GM21423 (cell line): ENCODE measurements around the gene SPATA31C1.
"Not testable (repeated sequence)": the region's sequence is repeated elsewhere in the genome, so short reads cannot be mapped to it uniquely, and the experiment has no call there.

Source experiments
- ATAC-seq: cut with Tn5 transposase; IDR thresholded peaks from one replicate; pipeline ENCODE4 v1.9.1; 2021; ENCODE audit warnings: mild to moderate bottlenecking, moderate library complexity; ENCODE audit not compliant: unreplicated experiment

The SPATA31C1 gene

DNA sequence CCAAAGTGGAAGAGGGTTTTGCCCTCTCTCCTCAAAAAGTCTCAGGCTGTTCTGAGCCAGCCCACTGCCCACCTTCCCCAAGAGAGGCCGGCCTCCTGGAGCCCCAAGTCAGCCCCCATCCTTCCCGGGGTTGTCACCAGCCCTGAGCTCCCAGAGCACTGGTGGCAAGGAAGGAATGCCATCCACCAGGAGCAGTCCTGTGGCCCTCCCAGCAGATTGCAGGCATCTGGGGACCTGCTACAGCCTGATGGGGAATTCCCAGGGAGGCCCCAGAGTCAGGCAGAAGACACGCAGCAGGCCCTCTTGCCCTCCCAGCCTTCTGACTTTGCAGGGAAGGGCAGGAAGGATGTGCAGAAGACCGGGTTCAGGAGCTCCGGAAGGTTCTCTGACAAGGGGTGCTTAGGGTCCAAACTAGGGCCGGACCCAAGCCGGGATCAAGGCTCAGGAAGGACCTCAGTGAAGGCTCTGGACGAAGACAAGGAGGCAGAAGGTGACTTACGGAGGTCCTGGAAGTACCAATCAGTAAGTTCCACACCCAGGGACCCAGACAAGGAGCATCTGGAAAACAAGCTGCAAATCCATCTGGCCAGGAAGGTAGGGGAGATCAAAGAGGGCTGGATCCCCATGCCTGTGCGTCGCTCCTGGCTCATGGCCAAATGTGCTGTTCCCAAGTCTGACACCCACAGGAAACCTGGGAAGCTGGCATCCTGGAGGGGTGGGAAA lies 31.4 kb upstream of the SPATA31C1 start:
- no peak for ATAC-seq

- no peak for ATAC-seq
These were observed 30.7 kb upstream of the SPATA31C1 start for GRCh38 chr9:87886933-87887505.

DNA sequence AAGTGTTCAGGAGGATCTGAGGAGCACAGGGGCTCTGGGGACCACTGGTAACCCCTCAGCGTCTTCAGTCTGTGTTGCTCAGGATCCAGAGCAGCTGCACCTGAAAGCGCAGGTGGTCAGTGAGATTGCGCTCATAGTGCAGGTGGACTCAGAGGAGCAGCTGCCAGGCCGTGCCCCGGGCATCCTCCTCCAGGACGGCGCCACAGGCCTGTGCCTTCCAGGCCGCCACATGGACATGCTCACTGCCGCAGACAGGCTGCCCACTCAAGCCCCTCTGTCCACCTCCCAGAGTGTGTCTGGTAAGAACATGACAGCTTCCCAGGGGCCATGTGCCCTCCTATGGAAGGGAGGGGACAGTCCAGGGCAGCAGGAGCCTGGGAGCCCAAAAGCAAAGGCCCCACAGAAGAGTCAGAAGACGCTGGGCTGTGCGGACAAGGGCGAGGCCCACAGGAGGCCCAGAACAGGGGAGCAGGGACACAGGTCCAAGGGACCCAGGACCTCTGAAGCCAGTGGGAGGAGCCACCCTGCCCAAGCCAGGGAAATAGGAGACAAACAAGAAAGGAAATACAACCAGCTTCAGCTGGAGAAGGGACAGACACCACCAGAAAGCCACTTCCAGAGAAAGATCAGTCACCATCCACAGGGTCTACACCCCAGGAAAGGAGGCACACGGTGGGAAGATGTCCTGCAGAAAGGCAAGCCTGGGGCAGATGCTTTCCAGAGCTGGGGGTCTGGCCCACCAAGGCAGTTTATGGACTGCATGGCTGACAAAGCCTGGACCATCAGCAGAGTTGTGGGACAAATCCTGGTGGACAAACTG lies 29.9 kb upstream of the SPATA31C1 start:
- no peak for ATAC-seq

- ATAC-seq, result no peak
These were observed 29.3 kb upstream of the SPATA31C1 start for GRCh38 chr9:87888501-87888900.

DNA sequence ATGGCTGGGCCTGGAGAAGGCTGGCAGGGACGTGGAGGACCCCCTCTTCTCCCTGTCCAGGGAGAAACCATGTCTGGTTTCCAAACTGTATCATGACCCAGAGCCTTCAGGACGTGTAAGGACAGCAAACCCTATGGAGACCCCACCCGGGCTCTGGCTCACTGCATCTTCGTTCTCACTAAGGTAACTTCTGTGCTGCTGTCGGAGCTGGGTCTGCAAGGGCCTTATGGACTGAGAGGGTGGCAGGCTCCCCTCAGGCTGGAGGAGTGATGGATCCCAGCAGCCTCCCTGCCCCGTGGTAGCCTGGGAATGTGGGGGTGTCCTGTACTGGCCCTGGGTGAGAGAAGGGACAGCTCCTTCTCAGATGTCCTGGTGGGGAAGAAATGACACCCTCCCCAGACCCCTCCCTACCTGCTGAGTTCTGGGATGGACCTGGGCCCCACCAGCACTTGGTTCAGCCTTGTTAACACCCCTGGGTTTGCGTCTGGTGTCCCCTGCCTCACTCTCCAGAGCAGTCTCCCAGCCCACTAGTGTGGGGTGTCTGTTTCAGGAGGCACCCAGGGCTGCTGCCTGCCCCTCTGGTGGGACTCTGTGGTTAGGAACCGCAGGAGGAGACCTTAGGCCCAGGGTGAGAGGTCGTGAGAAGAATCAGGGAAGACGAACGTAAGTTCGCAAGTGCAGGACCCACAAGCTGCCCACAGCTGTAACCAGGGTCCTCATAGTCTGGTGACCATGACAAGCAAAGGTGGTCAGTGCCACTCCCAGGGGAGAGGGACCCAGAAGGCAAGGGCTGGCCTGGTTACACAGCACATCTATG lies 28.5 kb upstream of the SPATA31C1 start:
- ATAC-seq, result no peak

DNA sequence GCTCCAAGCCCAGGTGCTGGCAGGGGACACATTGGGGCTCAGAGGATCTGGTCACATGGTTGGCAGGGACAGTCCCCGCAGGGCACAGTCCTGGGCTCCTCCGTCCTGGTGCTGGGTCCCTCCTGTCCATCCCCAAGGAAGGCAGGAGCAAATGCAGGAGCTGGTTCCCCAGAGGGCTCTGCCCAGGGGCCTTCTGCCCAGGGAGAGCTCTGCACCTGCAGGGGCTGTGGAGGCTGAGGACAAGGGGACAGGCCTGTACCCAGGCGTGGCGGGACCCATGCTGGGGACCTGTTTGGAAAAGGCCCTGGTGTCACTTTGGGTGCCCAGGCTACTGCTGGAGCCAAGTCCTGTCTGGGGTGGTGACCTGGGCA lies 27.9 kb upstream of the SPATA31C1 start:
- ATAC-seq, result no peak

DNA sequence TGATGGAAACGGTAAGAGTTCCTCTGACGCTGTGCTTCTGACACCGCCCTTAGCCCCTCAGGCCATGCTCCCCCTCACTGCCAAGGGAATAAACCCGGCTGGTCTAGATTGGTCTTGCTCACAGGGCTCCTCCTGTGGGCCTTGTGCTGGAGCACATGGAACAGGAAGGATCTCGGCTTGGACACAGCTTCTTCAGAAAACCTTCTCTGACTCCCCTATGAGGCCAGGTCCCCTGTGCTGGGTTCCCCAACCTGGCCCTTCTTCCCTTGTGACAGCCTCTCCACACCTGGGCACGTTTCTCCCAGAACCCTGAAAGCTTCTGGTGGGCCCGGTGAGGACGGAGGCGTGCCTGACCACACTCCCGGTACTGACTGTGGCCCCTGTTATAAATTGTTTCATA lies 26.9 kb upstream of the SPATA31C1 start:
- ATAC-seq, result no peak

- no peak for ATAC-seq
These were observed 26.0 kb upstream of the SPATA31C1 start for GRCh38 chr9:87891754-87892153.

GRCh38 chr9:87892956-87893355 lies 24.8 kb upstream of the SPATA31C1 start:
- no peak for ATAC-seq

GRCh38 chr9:87894998-87895625 lies 22.6 kb upstream of the SPATA31C1 start:
- ATAC-seq, result no peak

DNA sequence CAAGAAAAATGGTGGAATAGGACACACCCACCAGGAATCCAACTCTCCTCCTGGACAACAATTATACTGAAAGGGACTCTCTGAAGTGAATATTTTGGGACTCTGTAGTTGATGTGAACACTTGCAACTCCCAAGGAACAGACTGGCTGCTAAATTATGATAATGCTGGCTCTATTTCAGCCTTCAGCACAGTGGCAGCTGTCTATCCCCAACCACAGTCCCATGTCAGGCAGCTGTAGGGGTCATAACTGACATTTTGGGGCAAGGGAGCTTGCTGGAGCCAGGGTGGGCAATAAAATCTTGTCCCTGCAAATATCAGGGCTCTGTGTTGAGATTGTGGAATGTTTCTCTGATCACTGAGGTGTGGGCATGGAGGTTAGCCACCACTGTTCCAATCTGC lies 20.9 kb upstream of the SPATA31C1 start:
- no peak for ATAC-seq

DNA sequence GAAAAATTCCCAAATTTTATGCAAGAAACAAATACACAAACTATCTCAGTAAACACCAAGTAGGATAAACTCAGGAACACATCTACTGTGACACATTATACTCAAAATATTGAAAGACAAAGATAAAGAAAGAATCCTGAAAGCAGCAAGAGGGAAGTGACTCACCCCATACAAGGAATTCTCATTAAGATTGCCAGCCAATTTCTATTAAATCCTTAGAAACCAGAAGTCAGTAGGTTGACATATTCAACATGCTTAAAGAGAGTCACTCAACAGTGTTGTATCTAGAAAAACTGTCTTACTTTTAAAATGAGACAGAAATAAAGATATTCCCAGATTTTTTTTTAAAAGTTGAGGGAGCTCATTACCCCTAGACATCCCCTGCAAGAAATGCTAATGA lies 19.6 kb upstream of the SPATA31C1 start:
- ATAC-seq, result no peak

DNA sequence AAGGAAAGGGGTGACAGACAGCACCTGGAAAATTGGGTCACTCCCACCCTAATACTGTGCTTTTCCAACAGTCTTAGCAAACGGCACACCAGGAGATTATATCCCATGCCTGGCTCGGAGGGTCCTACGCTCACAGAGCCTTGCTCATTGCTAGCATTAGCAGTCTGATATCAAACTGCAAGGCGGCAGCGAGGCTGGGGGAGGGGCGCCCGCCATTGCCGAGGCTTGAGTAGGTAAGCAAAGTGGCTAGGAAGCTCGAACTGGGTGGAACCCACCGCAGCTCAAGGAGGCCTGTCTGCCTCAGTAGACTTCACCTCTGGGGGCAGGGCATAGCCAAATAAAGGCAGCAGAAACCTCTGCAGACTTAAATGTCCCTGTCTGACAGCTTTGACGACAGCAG lies 15.4 kb upstream of the SPATA31C1 start:
- not testable (repeated sequence) for ATAC-seq

- no peak for ATAC-seq
These were observed 8.3 kb upstream of the SPATA31C1 start for GRCh38 chr9:87909310-87910041.

DNA sequence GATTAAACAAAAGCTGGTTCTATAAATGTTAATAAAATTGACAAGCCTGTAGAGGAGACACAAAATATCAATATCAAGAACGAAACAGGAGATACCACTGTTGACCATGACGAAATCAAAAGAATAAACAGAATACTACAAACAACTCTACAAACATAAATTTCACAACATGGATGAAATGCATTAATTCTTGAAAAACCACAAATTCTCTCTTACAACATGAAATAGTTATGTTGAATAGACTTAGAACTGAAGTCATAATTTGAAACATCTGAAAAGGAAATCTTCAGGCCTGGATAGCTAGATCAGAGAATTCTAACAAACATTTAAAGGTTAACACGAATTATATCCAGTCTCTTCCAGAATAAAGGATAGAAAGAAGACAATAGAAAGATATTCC lies 6.9 kb upstream of the SPATA31C1 start:
- ATAC-seq, result no peak

DNA sequence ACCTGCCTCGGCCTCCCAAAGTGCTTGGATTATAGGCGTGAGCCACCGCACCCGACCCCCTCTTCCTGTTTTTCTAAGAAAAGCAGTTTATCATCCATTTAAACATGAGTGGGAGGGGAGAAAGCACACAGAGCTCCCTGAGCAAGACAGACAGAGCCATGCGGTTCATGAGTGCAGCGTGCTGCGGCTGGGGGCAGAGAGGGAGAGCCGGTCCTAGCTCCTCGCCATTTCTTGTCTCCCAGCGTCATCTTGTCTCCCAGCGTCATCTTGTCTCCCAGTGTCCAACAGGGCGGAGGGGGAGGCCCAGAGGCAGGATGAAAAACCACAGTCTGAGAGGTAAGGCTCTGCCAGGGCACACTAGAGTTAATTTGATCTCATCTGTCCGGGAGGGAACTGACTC lies 1.3 kb downstream of the SPATA31C1 start:
- not testable (repeated sequence) for ATAC-seq

GRCh38 chr9:87921561-87921960 lies 3.8 kb downstream of the SPATA31C1 start:
- not testable (repeated sequence) for ATAC-seq

DNA sequence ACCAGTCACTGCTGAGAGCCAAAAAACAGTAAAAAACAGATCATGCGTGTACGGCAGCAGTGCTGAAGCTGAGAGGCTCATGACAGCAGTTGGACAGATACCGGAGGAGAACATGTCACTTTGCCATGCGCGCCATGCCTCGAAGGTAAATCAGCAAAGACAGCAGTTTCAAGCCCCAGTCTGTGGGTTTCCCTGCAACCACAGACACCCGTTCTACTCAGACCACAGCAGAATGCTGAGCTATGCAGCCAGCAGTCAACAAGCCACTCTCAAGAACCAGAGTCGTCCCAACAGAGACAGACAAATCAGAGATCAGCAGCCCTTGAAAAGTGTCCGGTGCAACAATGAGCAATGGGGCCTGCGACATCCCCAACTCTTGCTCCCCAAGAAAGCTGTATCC lies 5.2 kb downstream of the SPATA31C1 start:
- not testable (repeated sequence) for ATAC-seq

- not testable (repeated sequence) for ATAC-seq
These were observed 7.1 kb downstream of the SPATA31C1 start for GRCh38 chr9:87924851-87925250.

- ATAC-seq, result not testable (repeated sequence)
These were observed 11.4 kb downstream of the SPATA31C1 start for GRCh38 chr9:87929152-87929551.
